Endothelial cell of umbilical vein (primary cell): ENCODE measurements around the gene PRKCD. TPM values are rescaled to one million over a fixed set of nuclear protein-coding genes. Genes with fewer than 3 reads are reported as not detected.

Experiments
- BruUV-seq: library from RNA; stranded (reverse); fragments of 400-500 nt; replicated peaks from 2 replicates; lab custom pipeline; 2021; lab: Mats Ljungman, UMichigan
- CTCF ChIA-PET: fragments of 300-600, 350-600 bp; sonication (Branson Sonifier 250); formaldehyde crosslinking; loops from one replicate; lab custom pipeline; 2021; ENCODE audit warnings: antibody characterized with exemption, inconsistent platforms; lab: Charles Lee
- POLR2A ChIA-PET: fragments of 300-600, 350-600 bp; sonication (Branson Sonifier 250); formaldehyde crosslinking; loops from one replicate; lab custom pipeline; 2021; ENCODE audit warnings: antibody characterized with exemption, inconsistent platforms; lab: Charles Lee
- DNase-seq: peaks from one replicate; pipeline ENCODE4 v3.0.0-alpha.2; 2011; ENCODE audit warnings: low read depth, low spot score
- FAIRE-seq: peaks from 2 replicates; lab custom pipeline; 2011; peaks lifted over from hg19 to GRCh38; lab: Jason Lieb, UNC
- H2AFZ ChIP-seq: 2 replicates; pipeline ENCODE4 v1.6.0; 2012; ENCODE audit warnings: low read depth, low read length, control low read depth, inconsistent platforms
- H3K27ac ChIP-seq: 2 replicates; pipeline ENCODE4 v1.5.1; 2011; ENCODE audit warnings: low read depth, mild to moderate bottlenecking, control low read depth, low read length, moderate library complexity; ENCODE audit not compliant: insufficient read depth
- H3K27me3 ChIP-seq, 2 experiments: 2 replicates each; pipeline versions ENCODE4 v1.6.0 to v1.6.1; 2011; ENCODE audit warnings: low read length in 2 of 2, mixed read lengths in 1 of 2; ENCODE audit not compliant: control insufficient read depth in 2 of 2, insufficient read depth in 2 of 2
- H3K36me3 ChIP-seq, 2 experiments: 2 replicates in 1 of 2; 3 replicates in 1 of 2; pipeline ENCODE4 v1.5.1; 2011; ENCODE audit warnings: low read length in 2 of 2, mild to moderate bottlenecking in 1 of 2, moderate library complexity in 1 of 2; ENCODE audit not compliant: control insufficient read depth in 2 of 2, insufficient read depth in 2 of 2; ENCODE audit errors: extremely low read depth in 1 of 2
- H3K4me1 ChIP-seq: 3 replicates; pipeline ENCODE4 v1.5.1; 2011; ENCODE audit warnings: mild to moderate bottlenecking, low read length; ENCODE audit not compliant: control insufficient read depth, insufficient read depth; ENCODE audit errors: extremely low read depth
- H3K4me2 ChIP-seq: 2 replicates; pipeline ENCODE4 v1.6.1; 2011; ENCODE audit warnings: low read length, control low read depth, mixed read lengths; ENCODE audit not compliant: insufficient read depth
- H3K4me3 ChIP-seq, 3 experiments: fragments of 200-600 bp in 1 of 3; sonication (generic), shearing (Covaris generic) in 1 of 3; replicated peaks in 1 of 3; 2 replicates each; pipeline ENCODE4 v1.5.1; 2011 to 2016; ENCODE audit warnings: control low read depth in 3 of 3, low read length in 3 of 3, mild to moderate bottlenecking in 2 of 3, inconsistent platforms in 1 of 3, low read depth in 1 of 3, moderate library complexity in 1 of 3; ENCODE audit not compliant: insufficient read depth in 1 of 3
- H3K79me2 ChIP-seq: 2 replicates; pipeline ENCODE4 v1.6.0; 2012; ENCODE audit warnings: low read length, inconsistent platforms; ENCODE audit not compliant: control insufficient read depth, insufficient read depth
- H3K9ac ChIP-seq: replicated peaks from 2 replicates; pipeline ENCODE3; 2011; ENCODE audit warnings: low read length, control low read depth; ENCODE audit not compliant: insufficient read depth; ENCODE audit errors: extremely low read depth
- H3K9me1 ChIP-seq: replicated peaks from 3 replicates; pipeline ENCODE4 v1.6.0; 2011; ENCODE audit warnings: mild to moderate bottlenecking, low read length; ENCODE audit not compliant: control insufficient read depth, insufficient read depth; ENCODE audit errors: extremely low read depth
- H3K9me3 ChIP-seq: replicated peaks from 2 replicates; pipeline ENCODE4 v1.5.1; 2012; ENCODE audit warnings: low read length, inconsistent platforms; ENCODE audit not compliant: control insufficient read depth, insufficient read depth
- H4K20me1 ChIP-seq: replicated peaks from 2 replicates; pipeline ENCODE3; 2011; ENCODE audit warnings: mild to moderate bottlenecking, low read length; ENCODE audit not compliant: control insufficient read depth, insufficient read depth; ENCODE audit errors: extremely low read depth
- EZH2 ChIP-seq: IDR thresholded peaks from 2 replicates; pipeline ENCODE4 v1.6.1; 2012; ENCODE audit warnings: borderline replicate concordance, low read depth, mild to moderate bottlenecking, moderate library complexity, low read length, inconsistent platforms; ENCODE audit not compliant: severe bottlenecking
- FOS ChIP-seq: IDR thresholded peaks from 2 replicates; pipeline ENCODE4 v1.6.1; 2011; ENCODE audit warnings: mild to moderate bottlenecking, low read length, moderate library complexity, borderline replicate concordance; ENCODE audit not compliant: insufficient read depth
- GATA2 ChIP-seq: IDR thresholded peaks from 2 replicates; pipeline ENCODE4 v1.7.0; 2011; ENCODE audit warnings: low read depth, mild to moderate bottlenecking, moderate library complexity, mixed read lengths, low read length; ENCODE audit not compliant: insufficient read length, insufficient read depth
- JUN ChIP-seq: IDR thresholded peaks from 2 replicates; pipeline ENCODE4 v1.6.1; 2011; ENCODE audit warnings: borderline replicate concordance, low read depth; ENCODE audit not compliant: insufficient read length, insufficient read depth
- MAX ChIP-seq: IDR thresholded peaks from 2 replicates; pipeline ENCODE4 v1.6.1; 2011; ENCODE audit not compliant: insufficient read depth, insufficient read length
- MYC ChIP-seq: IDR thresholded peaks from one replicate; pipeline ENCODE4 v1.6.1; 2011; ENCODE audit warnings: mild to moderate bottlenecking, low read depth, low read length
- POLR2A ChIP-seq: IDR thresholded peaks from 2 replicates; pipeline ENCODE4 v1.6.1; 2012; ENCODE audit warnings: low read depth, mild to moderate bottlenecking, control low read depth, low read length
- POLR2AphosphoS5 ChIP-seq: IDR thresholded peaks from 2 replicates; pipeline ENCODE4 v1.6.1; 2012; ENCODE audit warnings: low read depth, mild to moderate bottlenecking, control low read depth, low read length, moderate library complexity; ENCODE audit not compliant: insufficient read depth
- dilution Hi-C: fragments of 300-500 bp; cut with MboI; formaldehyde crosslinking; loops from one replicate; pipeline ENCODE4 v1.15.0; 2019; ENCODE audit warnings: low sequenced_read_pairs; ENCODE audit not compliant: extremely low pct_ligation_motif_present
- intact Hi-C: fragments of 100-400 bp; cut with micrococcal nuclease; formaldehyde crosslinking; loops from one replicate; pipeline ENCODE4 v1.10.0; 2022
- polyA plus RNA-seq, 4 experiments: library from polyadenylated mRNA; depleted of rRNA in 3 of 4; stranded (reverse) in 3 of 4; unstranded in 1 of 4; fragments of >200 nt; gene quantifications; 2 replicates each; pipeline versions ENCODE4 v1.2.1 to v1.2.3, GENCODE V29; 2011 to 2012; ENCODE audit warnings: missing spikeins in 1 of 4
- total RNA-seq: library from RNA; stranded (reverse); gene quantifications from 2 replicates; pipeline ENCODE4 v1.2.3, GENCODE V29; 2021
- TF ChIP-seq, protein P1 (sequence below), 2 donors: IDR thresholded peaks; 1 replicate in 1 of 2; 2 replicates in 1 of 2; pipeline ENCODE4 v1.5.1; 2011; ENCODE audit warnings: low read length in 2 of 2, mild to moderate bottlenecking in 2 of 2, moderate library complexity in 2 of 2, control low read depth in 1 of 2, inconsistent platforms in 1 of 2, low read depth in 1 of 2; ENCODE audit not compliant: insufficient read depth in 1 of 2; ENCODE audit errors: extremely low read depth in 1 of 2

PRKCD gene
- total and polyA plus RNA-seq, 2 donors (not counting 3 experiments of a cell fraction or from before 2014, with no cell fraction given) = 15.5 to 19.0 TPM

DNA sequence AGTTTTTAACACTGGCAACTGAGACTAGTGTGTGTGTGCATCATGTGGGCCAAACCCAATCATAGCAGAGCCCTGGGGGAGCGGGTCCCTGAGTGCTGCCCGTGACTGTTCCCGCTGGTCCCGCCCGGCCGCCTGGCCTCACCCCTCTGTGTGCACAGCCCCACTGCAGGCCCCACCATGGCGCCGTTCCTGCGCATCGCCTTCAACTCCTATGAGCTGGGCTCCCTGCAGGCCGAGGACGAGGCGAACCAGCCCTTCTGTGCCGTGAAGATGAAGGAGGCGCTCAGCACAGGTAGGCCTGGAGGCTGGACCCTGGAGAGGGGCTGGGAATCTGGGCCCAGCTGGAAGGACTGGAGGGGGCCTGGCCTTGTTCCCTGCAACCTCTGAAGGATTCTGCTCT lies 17.2 kb downstream of the PRKCD start:
- no TSS peak for BruUV-seq
- FAIRE-seq = no peak

GRCh38 chr3:53179580-53179979 lies 18.6 kb downstream of the PRKCD start:
- BruUV-seq = no TSS peak
- CTCF ChIA-PET = no interaction called here
- peaks cover 7 to 17% of the 10 kb centered on the region in 2 experiments for H3K36me3 ChIP-seq
- dilution Hi-C loops = no loop called here
- no peaks in the 10 kb centered on the region for H3K9me3 ChIP-seq
- no peak overlapping the region for H3K4me3 ChIP-seq
- no peak overlapping the region for H3K9ac ChIP-seq
- intact Hi-C loops = no loop called here
- no peak for FAIRE-seq
- POLR2A ChIA-PET = no interaction called here
- no peaks in the 10 kb centered on the region for H3K79me2 ChIP-seq
- TF ChIP-seq FOS (no peak), MAX (no peak), POLR2AphosphoS5 (no peak), JUN (no peak), MYC (no peak), EZH2 (no peak), GATA2 (no peak), POLR2A (no peak)
- TF ChIP-seq, protein P1, sequence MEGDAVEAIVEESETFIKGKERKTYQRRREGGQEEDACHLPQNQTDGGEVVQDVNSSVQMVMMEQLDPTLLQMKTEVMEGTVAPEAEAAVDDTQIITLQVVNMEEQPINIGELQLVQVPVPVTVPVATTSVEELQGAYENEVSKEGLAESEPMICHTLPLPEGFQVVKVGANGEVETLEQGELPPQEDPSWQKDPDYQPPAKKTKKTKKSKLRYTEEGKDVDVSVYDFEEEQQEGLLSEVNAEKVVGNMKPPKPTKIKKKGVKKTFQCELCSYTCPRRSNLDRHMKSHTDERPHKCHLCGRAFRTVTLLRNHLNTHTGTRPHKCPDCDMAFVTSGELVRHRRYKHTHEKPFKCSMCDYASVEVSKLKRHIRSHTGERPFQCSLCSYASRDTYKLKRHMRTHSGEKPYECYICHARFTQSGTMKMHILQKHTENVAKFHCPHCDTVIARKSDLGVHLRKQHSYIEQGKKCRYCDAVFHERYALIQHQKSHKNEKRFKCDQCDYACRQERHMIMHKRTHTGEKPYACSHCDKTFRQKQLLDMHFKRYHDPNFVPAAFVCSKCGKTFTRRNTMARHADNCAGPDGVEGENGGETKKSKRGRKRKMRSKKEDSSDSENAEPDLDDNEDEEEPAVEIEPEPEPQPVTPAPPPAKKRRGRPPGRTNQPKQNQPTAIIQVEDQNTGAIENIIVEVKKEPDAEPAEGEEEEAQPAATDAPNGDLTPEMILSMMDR (IDR thresholded peaks at IDR 0.05; ENCODE audit: extremely low read depth in 1 of 2, insufficient read depth in 1 of 2, low read depth in 1 of 2, low read length in 2 of 2) = no peak
- no peaks in the 10 kb centered on the region for H3K27me3 ChIP-seq
- H4K20me1 ChIP-seq = no peaks in the 10 kb centered on the region
- H2AFZ ChIP-seq = no peak overlapping the region
- no peak overlapping the region for H3K27ac ChIP-seq
- no peaks in the 10 kb centered on the region for H3K9me1 ChIP-seq
- DNase-seq = no peak
- no peak overlapping the region for H3K4me2 ChIP-seq
- H3K4me1 ChIP-seq = peaks cover 3% of the 10 kb centered on the region

More for the DNA sequence above, 17.2 kb downstream of the PRKCD start:
- Histone ChIP-seq H2AFZ (no peak overlapping the region), H3K79me2 (no peaks in the 10 kb centered on the region), H3K4me1 (peaks cover 3% of the 10 kb centered on the region), H3K27me3 (no peaks in the 10 kb centered on the region), H4K20me1 (no peaks in the 10 kb centered on the region), H3K9me3 (no peaks in the 10 kb centered on the region), H3K4me3 (no peak overlapping the region), H3K27ac (no peak overlapping the region), H3K9ac (no peak overlapping the region), H3K36me3 (peaks cover 7 to 17% of the 10 kb centered on the region in 2 experiments), H3K9me1 (no peaks in the 10 kb centered on the region), H3K4me2 (no peak overlapping the region)
- no peak for DNase-seq
- intact Hi-C loops = no loop called here
- TF ChIP-seq MAX (no peak), POLR2AphosphoS5 (no peak)
- POLR2A ChIA-PET = no interaction called here
- dilution Hi-C loops = no loop called here
- CTCF ChIA-PET = interaction anchor here (0.5 kb wide), 1 partner anchor 64 kb away, joined by 3 read pairs; no protein-coding TSS in a partner anchor
